ENCODE measurements around the gene BMAL2. TPM values are rescaled to one million over a fixed set of nuclear protein-coding genes. Genes with fewer than 3 reads are reported as not detected.

BMAL2 gene
- total RNA-seq, 1 experiment from 2014 or later, result 21.5 TPM

- TF ChIP-seq EGR1 (IDR thresholded peaks at IDR 0.05; ENCODE audit: low read depth), result no peak
- TF ChIP-seq ZFX (IDR thresholded peaks at IDR 0.05), result no peak
Observed at GRCh38 chr12:27334721-27335082, 2.1 kb downstream of the BMAL2 start (continued).

- ATAC-seq (no peak), DNase-seq (ENCODE audit: low read depth, low spot score) (no peak)
- RAD21 ChIA-PET (ENCODE audit: low non-redundant PET in 1 of 2, low total read pairs in 2 of 2, uncharacterized antibody in 2 of 2, unreplicated experiment in 2 of 2), result no interaction called here
- no peaks in the 10 kb centered on the region for H3K9me3 ChIP-seq (ENCODE audit: control insufficient read depth in 1 of 2, insufficient read depth in 1 of 2, low read depth in 1 of 2, low read length in 2 of 2)
- no peak for TF ChIP-seq CTCF (IDR thresholded peaks at IDR 0.05 in 2 of 3, conservative IDR thresholded peaks at IDR 0.05 in 1 of 3; ENCODE audit: borderline replicate concordance in 1 of 3, insufficient read depth in 1 of 3, low read depth in 2 of 3, low read length in 2 of 3)
- no peak for TF ChIP-seq MAX (IDR thresholded peaks at IDR 0.05)
- TF ChIP-seq ELF1 (IDR thresholded peaks at IDR 0.05; ENCODE audit: borderline replicate concordance, low read depth), result no peak
- TF ChIP-seq ZNF274 (IDR thresholded peaks at IDR 0.05; ENCODE audit: low read depth, low read length), result no peak
- TF ChIP-seq FOSL1 (IDR thresholded peaks at IDR 0.05; ENCODE audit: low read depth), result no peak
- no peak for TF ChIP-seq REST (IDR thresholded peaks at IDR 0.05; ENCODE audit: low read depth)
- TF ChIP-seq SP1 (IDR thresholded peaks at IDR 0.05; ENCODE audit: low read depth), result no peak
- TF ChIP-seq YY1 (IDR thresholded peaks at IDR 0.05; ENCODE audit: extremely low read depth, insufficient replicate concordance, low read depth, low read length), result no peak
- TF ChIP-seq ZFX (IDR thresholded peaks at IDR 0.05), result no peak
- TF ChIP-seq CBX3 (IDR thresholded peaks at IDR 0.05; ENCODE audit: low read depth), result no peak
- TF ChIP-seq EZH2 (IDR thresholded peaks at IDR 0.05), result no peak
- no peak for TF ChIP-seq RAD21 (IDR thresholded peaks at IDR 0.05; ENCODE audit: low read depth)
- TF ChIP-seq SIN3A (IDR thresholded peaks at IDR 0.05; ENCODE audit: low read depth), result no peak
- no peak for TF ChIP-seq POLR2A (IDR thresholded peaks at IDR 0.05; ENCODE audit: borderline replicate concordance, extremely low read depth, insufficient read depth, insufficient read length)
- no peak for TF ChIP-seq SRF (IDR thresholded peaks at IDR 0.05; ENCODE audit: low read depth)
- no peak for TF ChIP-seq TCF7L2 (IDR thresholded peaks at IDR 0.05; ENCODE audit: borderline replicate concordance, extremely low read depth, insufficient read depth, insufficient read length)
- TF ChIP-seq EZH2phosphoT487 (IDR thresholded peaks at IDR 0.05; ENCODE audit: borderline replicate concordance), result no peak
- intact Hi-C loops (cut with micrococcal nuclease), result no loop called here
- no peak overlapping the region for H3K4me2 ChIP-seq (ENCODE audit: low read length)
- no peaks in the 10 kb centered on the region for H3K36me3 ChIP-seq (ENCODE audit: control insufficient read depth in 1 of 2, insufficient read depth in 2 of 2, low read length in 2 of 2)
- H3K27me3 ChIP-seq (ENCODE audit: insufficient read depth, low read length), result no peaks in the 10 kb centered on the region
- H3K9ac ChIP-seq (ENCODE audit: low read length), result no peak overlapping the region
- H3K27ac ChIP-seq (ENCODE audit: low read depth, low read length), result no peak overlapping the region
- peaks cover 15 to 29% of the 10 kb centered on the region in 2 experiments for H3K4me1 ChIP-seq (ENCODE audit: control insufficient read depth in 1 of 2, insufficient read depth in 2 of 2, low read length in 2 of 2)
- H4K20me1 ChIP-seq (ENCODE audit: insufficient read depth), result no peaks in the 10 kb centered on the region
- no peak overlapping the region for H2AFZ ChIP-seq (ENCODE audit: low read depth, low read length, poor library complexity, severe bottlenecking)
- H3K9me2 ChIP-seq (ENCODE audit: insufficient read depth), result no peaks in the 10 kb centered on the region
- no TSS peak for BruUV-seq (replicated peaks)
- H3K79me2 ChIP-seq (ENCODE audit: insufficient read depth, low read length), result peaks cover 18% of the 10 kb centered on the region
- CTCF ChIA-PET, result no interaction called here
- H3K4me3 ChIP-seq (replicated peaks in 1 of 2; ENCODE audit: low read depth in 1 of 2, low read length in 2 of 2), result no peak overlapping the region
- POLR2A ChIA-PET, result no interaction called here
Observed at GRCh38 chr12:27335364-27336281, 3.0 kb downstream of the BMAL2 start.

All from HCT116 (cell line).